WTC11 (cell line): ENCODE data around the gene PRKCE.

Experiments
- ELF4 ChIP-seq: sonication (generic); formaldehyde crosslinking; IDR thresholded peaks from 2 replicates; pipeline ENCODE4 v1.8.1; 2022; ENCODE audit warnings: low read depth, mild to moderate bottlenecking, moderate library complexity, missing genetic modification reagents
- ESRRA ChIP-seq: sonication (generic); formaldehyde crosslinking; IDR thresholded peaks from 2 replicates; pipeline ENCODE4 v1.8.1; 2022; ENCODE audit warnings: mild to moderate bottlenecking, missing genetic modification reagents, borderline replicate concordance
- NFYB ChIP-seq: sonication (generic); formaldehyde crosslinking; conservative IDR thresholded peaks from 2 replicates; pipeline ENCODE4 v1.8.0; 2022; ENCODE audit warnings: low read depth, missing genetic modification reagents
- TEAD4 ChIP-seq: sonication (generic); formaldehyde crosslinking; IDR thresholded peaks from 2 replicates; pipeline ENCODE4 v1.8.0; 2022; ENCODE audit warnings: mild to moderate bottlenecking, missing genetic modification reagents
- ZNF232 ChIP-seq: sonication (generic); formaldehyde crosslinking; IDR thresholded peaks from 2 replicates; pipeline ENCODE4 v1.8.0; 2022; ENCODE audit warnings: mild to moderate bottlenecking, missing genetic modification reagents
- ZNF263 ChIP-seq: sonication (generic); formaldehyde crosslinking; IDR thresholded peaks from 2 replicates; pipeline ENCODE4 v1.8.1; 2022; ENCODE audit warnings: low read depth, mild to moderate bottlenecking, moderate library complexity, missing genetic modification reagents
- TF ChIP-seq, protein P1 (sequence below): fragments of 200-600 bp; IDR thresholded peaks from 2 replicates; pipeline ENCODE4 v1.8.0; 2022; ENCODE audit warnings: antibody characterized with exemption
- TF ChIP-seq, protein P2 (sequence below): sonication (generic); formaldehyde crosslinking; IDR thresholded peaks from 2 replicates; pipeline ENCODE4 v1.8.1; 2022; ENCODE audit warnings: mild to moderate bottlenecking, missing genetic modification reagents, moderate library complexity, borderline replicate concordance
- TF ChIP-seq, protein P3 (sequence below): sonication (generic); formaldehyde crosslinking; IDR thresholded peaks from 2 replicates; pipeline ENCODE4 v1.8.0; 2022; ENCODE audit warnings: missing genetic modification reagents
- TF ChIP-seq, protein P4 (sequence below): sonication (generic); formaldehyde crosslinking; IDR thresholded peaks from 2 replicates; pipeline ENCODE4 v1.8.0; 2022; ENCODE audit warnings: mild to moderate bottlenecking, missing genetic modification reagents

DNA sequence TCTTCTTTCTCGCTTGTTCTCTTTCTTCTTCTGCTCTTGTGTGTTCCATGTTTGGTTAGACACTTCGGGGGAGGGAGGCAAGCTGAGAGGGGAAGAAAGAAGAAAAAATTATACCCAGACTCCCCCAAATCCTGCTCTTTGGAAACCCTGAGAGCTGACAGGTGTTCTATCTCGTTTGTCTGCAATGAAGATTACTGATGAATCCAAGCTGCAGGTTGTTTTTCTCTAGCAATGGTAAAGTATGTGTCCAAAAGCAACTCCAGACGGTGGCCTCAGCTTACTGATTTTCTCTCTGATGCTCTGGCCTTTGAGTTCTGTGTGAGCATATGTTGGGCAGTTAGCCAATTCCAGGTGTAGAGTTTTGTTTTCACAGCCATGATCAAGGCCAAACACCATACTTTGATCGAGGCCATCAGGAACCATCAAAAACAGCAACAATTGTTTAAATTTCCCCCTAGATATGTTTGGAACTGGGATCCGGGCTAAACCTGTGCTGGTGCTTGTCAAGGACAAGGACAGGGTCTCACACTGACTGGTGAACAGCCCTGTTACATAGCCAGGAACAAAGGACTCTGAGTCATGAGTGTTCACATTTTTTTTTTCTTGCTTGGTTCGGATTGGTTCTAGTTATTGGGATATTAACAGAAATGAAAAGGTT is 142.0 kb downstream of the PRKCE start:
- TF ChIP-seq, protein P1, sequence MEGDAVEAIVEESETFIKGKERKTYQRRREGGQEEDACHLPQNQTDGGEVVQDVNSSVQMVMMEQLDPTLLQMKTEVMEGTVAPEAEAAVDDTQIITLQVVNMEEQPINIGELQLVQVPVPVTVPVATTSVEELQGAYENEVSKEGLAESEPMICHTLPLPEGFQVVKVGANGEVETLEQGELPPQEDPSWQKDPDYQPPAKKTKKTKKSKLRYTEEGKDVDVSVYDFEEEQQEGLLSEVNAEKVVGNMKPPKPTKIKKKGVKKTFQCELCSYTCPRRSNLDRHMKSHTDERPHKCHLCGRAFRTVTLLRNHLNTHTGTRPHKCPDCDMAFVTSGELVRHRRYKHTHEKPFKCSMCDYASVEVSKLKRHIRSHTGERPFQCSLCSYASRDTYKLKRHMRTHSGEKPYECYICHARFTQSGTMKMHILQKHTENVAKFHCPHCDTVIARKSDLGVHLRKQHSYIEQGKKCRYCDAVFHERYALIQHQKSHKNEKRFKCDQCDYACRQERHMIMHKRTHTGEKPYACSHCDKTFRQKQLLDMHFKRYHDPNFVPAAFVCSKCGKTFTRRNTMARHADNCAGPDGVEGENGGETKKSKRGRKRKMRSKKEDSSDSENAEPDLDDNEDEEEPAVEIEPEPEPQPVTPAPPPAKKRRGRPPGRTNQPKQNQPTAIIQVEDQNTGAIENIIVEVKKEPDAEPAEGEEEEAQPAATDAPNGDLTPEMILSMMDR: no peak
- TF ChIP-seq ZNF263 (CRISPR knock-in tag) (no peak), TEAD4 (CRISPR knock-in tag) (no peak), ESRRA (CRISPR knock-in tag) (no peak), ELF4 (CRISPR knock-in tag) (no peak), ZNF232 (CRISPR knock-in tag) (no peak), NFYB (CRISPR knock-in tag) (no peak)
- TF ChIP-seq, protein P2, sequence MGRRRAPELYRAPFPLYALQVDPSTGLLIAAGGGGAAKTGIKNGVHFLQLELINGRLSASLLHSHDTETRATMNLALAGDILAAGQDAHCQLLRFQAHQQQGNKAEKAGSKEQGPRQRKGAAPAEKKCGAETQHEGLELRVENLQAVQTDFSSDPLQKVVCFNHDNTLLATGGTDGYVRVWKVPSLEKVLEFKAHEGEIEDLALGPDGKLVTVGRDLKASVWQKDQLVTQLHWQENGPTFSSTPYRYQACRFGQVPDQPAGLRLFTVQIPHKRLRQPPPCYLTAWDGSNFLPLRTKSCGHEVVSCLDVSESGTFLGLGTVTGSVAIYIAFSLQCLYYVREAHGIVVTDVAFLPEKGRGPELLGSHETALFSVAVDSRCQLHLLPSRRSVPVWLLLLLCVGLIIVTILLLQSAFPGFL (CRISPR knock-in tag): no peak
- TF ChIP-seq, protein P3, sequence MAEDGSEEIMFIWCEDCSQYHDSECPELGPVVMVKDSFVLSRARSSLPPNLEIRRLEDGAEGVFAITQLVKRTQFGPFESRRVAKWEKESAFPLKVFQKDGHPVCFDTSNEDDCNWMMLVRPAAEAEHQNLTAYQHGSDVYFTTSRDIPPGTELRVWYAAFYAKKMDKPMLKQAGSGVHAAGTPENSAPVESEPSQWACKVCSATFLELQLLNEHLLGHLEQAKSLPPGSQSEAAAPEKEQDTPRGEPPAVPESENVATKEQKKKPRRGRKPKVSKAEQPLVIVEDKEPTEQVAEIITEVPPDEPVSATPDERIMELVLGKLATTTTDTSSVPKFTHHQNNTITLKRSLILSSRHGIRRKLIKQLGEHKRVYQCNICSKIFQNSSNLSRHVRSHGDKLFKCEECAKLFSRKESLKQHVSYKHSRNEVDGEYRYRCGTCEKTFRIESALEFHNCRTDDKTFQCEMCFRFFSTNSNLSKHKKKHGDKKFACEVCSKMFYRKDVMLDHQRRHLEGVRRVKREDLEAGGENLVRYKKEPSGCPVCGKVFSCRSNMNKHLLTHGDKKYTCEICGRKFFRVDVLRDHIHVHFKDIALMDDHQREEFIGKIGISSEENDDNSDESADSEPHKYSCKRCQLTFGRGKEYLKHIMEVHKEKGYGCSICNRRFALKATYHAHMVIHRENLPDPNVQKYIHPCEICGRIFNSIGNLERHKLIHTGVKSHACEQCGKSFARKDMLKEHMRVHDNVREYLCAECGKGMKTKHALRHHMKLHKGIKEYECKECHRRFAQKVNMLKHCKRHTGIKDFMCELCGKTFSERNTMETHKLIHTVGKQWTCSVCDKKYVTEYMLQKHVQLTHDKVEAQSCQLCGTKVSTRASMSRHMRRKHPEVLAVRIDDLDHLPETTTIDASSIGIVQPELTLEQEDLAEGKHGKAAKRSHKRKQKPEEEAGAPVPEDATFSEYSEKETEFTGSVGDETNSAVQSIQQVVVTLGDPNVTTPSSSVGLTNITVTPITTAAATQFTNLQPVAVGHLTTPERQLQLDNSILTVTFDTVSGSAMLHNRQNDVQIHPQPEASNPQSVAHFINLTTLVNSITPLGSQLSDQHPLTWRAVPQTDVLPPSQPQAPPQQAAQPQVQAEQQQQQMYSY (CRISPR knock-in tag): no peak
- TF ChIP-seq, protein P4, sequence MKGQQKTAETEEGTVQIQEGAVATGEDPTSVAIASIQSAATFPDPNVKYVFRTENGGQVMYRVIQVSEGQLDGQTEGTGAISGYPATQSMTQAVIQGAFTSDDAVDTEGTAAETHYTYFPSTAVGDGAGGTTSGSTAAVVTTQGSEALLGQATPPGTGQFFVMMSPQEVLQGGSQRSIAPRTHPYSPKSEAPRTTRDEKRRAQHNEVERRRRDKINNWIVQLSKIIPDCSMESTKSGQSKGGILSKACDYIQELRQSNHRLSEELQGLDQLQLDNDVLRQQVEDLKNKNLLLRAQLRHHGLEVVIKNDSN (CRISPR knock-in tag): no peak
